IPS-11a (cell line): ENCODE data around the gene MTFR2.

Source experiments
- H3K4me3 ChIP-seq: one replicate; pipeline ENCODE4 v1.5.1; 2013; ENCODE audit warnings: low read depth, low read length, control low read depth

MTFR2 gene

GRCh38 chr6:136189104-136189503 lies 61.0 kb downstream of the MTFR2 start:
- no peak overlapping the region for H3K4me3 ChIP-seq

- H3K4me3 ChIP-seq, result no peak overlapping the region
These were observed 61.6 kb downstream of the MTFR2 start for GRCh38 chr6:136188486-136188885.

- no peak overlapping the region for H3K4me3 ChIP-seq
These were observed 63.7 kb downstream of the MTFR2 start for GRCh38 chr6:136186363-136186762.

DNA sequence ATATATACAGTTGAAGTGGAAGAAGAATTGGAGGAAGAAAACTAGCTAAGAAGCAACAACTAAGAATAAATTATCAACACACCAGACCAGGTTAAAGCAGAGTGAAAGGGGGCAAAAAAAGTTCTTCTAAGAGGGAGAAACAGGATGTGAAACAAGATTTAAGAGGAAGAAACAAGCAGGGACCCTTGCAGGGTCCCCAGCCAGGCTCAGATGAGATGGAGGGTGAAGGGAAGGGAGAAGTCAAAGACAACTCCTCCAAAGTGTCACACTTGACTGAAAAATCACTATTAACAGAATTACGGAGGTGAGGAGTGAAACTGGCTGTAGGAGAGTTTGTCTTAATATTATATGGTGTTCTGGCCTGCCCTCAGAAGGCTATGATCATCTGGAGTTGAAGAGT lies 65.4 kb downstream of the MTFR2 start:
- no peak overlapping the region for H3K4me3 ChIP-seq

DNA sequence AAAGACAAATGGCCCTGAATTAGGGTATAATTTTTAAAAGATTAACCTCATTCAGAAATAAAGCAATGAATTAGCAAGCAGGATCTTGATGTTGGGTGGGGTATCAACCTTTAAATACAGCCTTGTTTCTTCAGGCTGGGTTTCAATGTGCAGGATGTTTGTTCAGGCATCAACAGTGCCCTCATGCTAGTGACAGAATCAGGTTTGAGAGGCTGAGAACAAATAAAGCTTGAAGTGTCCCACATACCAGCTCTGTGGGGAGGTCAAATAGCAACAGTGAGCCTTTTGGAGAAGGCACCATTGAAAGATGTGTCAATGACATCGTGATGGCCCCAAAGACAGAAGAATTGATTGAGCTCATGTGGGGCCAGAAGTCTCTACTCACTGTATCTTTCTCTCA lies 68.2 kb downstream of the MTFR2 start:
- no peak overlapping the region for H3K4me3 ChIP-seq

GRCh38 chr6:136181512-136181833 lies 68.6 kb downstream of the MTFR2 start:
- no peak overlapping the region for H3K4me3 ChIP-seq
